Uterus (tissue), 4 donors: ENCODE measurements around the gene NKD2. TPM values are rescaled to one million over a fixed set of nuclear protein-coding genes. Genes with fewer than 3 reads are reported as not detected.

Experiments used
- DNase-seq, 2 donors: peaks; one replicate each; pipeline ENCODE4 v3.0.0-alpha.2; 2019 to 2020
- H3K27ac ChIP-seq, 2 donors: fragments of 200-600 bp; sonication (generic); 1 replicate in 1 of 2; 2 replicates in 1 of 2; pipeline ENCODE4 v1.5.1; 2016 to 2018
- H3K27me3 ChIP-seq, 2 donors: fragments of 200-600 bp; sonication (generic); one replicate each; pipeline ENCODE4 v1.5.1; 2018 to 2019; ENCODE audit warnings: control low read depth in 1 of 2
- H3K36me3 ChIP-seq, 2 donors: fragments of 200-600 bp; sonication (generic); one replicate each; pipeline ENCODE4 v1.5.1; 2019; ENCODE audit warnings: control low read depth in 1 of 2
- H3K4me1 ChIP-seq, 2 donors: fragments of 200-600 bp; sonication (generic); one replicate each; pipeline ENCODE4 v1.5.1; 2018 to 2019; ENCODE audit warnings: control low read depth in 1 of 2
- H3K4me3 ChIP-seq, 2 donors: fragments of 200-600 bp; sonication (generic); 1 replicate in 1 of 2; 2 replicates in 1 of 2; pipeline ENCODE4 v1.5.1; 2018 to 2019; ENCODE audit warnings: mild to moderate bottlenecking in 1 of 2
- H3K9me3 ChIP-seq, 2 donors: fragments of 200-600 bp; sonication (generic); one replicate each; pipeline ENCODE4 v1.5.1; 2019; ENCODE audit warnings: control low read depth in 1 of 2
- CTCF ChIP-seq, 4 experiments: fragments of 200-600 bp in 2 of 4; fragments of 450-650 bp in 2 of 4; sonication (generic) in 2 of 4; IDR thresholded peaks; one replicate each; pipeline ENCODE4 v1.5.1; 2016 to 2019; ENCODE audit warnings: antibody characterized with exemption in 4 of 4, mild to moderate bottlenecking in 2 of 4, moderate library complexity in 1 of 4
- POLR2A ChIP-seq, 2 donors: fragments of 450-650 bp; IDR thresholded peaks; one replicate each; pipeline ENCODE4 v1.6.1; 2016; ENCODE audit warnings: antibody characterized with exemption in 2 of 2, mild to moderate bottlenecking in 1 of 2, moderate library complexity in 1 of 2
- intact Hi-C: fragments of 100-400 bp; cut with DNase I; formaldehyde crosslinking; loops from one replicate; pipeline ENCODE4 v1.15.1; 2023; ENCODE audit warnings: low total_unique reads
- total RNA-seq, 4 donors: library from RNA; depleted of rRNA in 3 of 4; stranded (reverse); fragments of >200 nt in 3 of 4; gene quantifications; one replicate each; pipeline versions ENCODE4 v1.1.0 to v1.2.4, GENCODE V29; 2014 to 2023
- donor health status: DM: yes; HTN: yes; CAD: no.

The NKD2 gene
- total RNA-seq, 4 donors from 2014 or later: 2.5 to 11.1 TPM; not detected in 2

- no peak for DNase-seq
- Histone ChIP-seq H3K9me3 (no peaks in the 10 kb centered on the region), H3K4me3 (no peak overlapping the region), H3K36me3 (no peaks in the 10 kb centered on the region), H3K27me3 (no peaks in the 10 kb centered on the region), H3K27ac (no peak overlapping the region), H3K4me1 (peaks cover 0 to 4% of the 10 kb centered on the region in 2 donors)
- TF ChIP-seq POLR2A (IDR thresholded peaks at IDR 0.05) (no peak), CTCF (IDR thresholded peaks at IDR 0.05) (no peak)
- intact Hi-C loops: no loop called here
Measured at GRCh38 chr5:961711-962240, 46.8 kb upstream of the NKD2 start.

- intact Hi-C loops: no loop called here
Measured at GRCh38 chr5:962386-962785, 46.2 kb upstream of the NKD2 start.

GRCh38 chr5:962801-963200 lies 45.8 kb upstream of the NKD2 start:
- no peak for DNase-seq
- no peaks in the 10 kb centered on the region for H3K36me3 ChIP-seq
- H3K27ac ChIP-seq: no peak overlapping the region
- H3K9me3 ChIP-seq: no peaks in the 10 kb centered on the region
- intact Hi-C loops: no loop called here
- TF ChIP-seq POLR2A (IDR thresholded peaks at IDR 0.05) (no peak), CTCF (IDR thresholded peaks at IDR 0.05) (no peak)
- H3K4me1 ChIP-seq: peaks cover 0 to 4% of the 10 kb centered on the region in 2 donors
- peaks cover 0 to 6% of the 10 kb centered on the region in 2 donors for H3K27me3 ChIP-seq
- no peak overlapping the region for H3K4me3 ChIP-seq

More at GRCh38 chr5:962386-962785, 46.2 kb upstream of the NKD2 start:
- H3K36me3 ChIP-seq: no peaks in the 10 kb centered on the region
- DNase-seq: no peak
- H3K4me3 ChIP-seq: no peak overlapping the region
- TF ChIP-seq POLR2A (IDR thresholded peaks at IDR 0.05): no peak
- TF ChIP-seq CTCF (IDR thresholded peaks at IDR 0.05): no peak
- peaks cover 0 to 3% of the 10 kb centered on the region in 2 donors for H3K27me3 ChIP-seq
- no peak overlapping the region for H3K27ac ChIP-seq
- H3K9me3 ChIP-seq: no peaks in the 10 kb centered on the region
- H3K4me1 ChIP-seq: peaks cover 0 to 4% of the 10 kb centered on the region in 2 donors

DNA sequence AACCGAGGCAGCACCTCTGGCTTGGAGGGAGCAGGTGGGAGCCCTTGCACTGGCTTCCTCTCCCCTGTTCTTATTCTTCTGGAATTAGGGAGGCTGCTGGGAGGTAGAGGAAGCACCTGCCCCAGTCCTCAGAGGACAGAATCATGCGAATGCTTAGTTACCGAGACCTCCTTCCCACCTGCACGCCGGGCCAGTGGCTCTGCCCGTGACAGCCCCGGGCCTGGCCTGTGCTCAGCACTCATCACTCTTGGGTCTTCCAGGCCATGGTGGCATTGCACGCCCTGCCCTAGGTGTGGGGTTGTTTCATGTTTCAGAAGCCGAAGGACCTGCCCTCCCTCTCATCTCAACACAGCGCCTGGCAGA lies 45.3 kb upstream of the NKD2 start:
- peaks cover 0 to 6% of the 10 kb centered on the region in 2 donors for H3K27me3 ChIP-seq
- peaks cover 0 to 4% of the 10 kb centered on the region in 2 donors for H3K4me1 ChIP-seq
- no peaks in the 10 kb centered on the region for H3K9me3 ChIP-seq
- H3K27ac ChIP-seq: peak overlapping the region in 1 of 2 donors; percentile 43
- no peaks in the 10 kb centered on the region for H3K36me3 ChIP-seq
- H3K4me3 ChIP-seq: no peak overlapping the region
- intact Hi-C loops: no loop called here
- DNase-seq: no peak
- no peak for TF ChIP-seq CTCF (IDR thresholded peaks at IDR 0.05)
- TF ChIP-seq POLR2A (IDR thresholded peaks at IDR 0.05): no peak

DNA sequence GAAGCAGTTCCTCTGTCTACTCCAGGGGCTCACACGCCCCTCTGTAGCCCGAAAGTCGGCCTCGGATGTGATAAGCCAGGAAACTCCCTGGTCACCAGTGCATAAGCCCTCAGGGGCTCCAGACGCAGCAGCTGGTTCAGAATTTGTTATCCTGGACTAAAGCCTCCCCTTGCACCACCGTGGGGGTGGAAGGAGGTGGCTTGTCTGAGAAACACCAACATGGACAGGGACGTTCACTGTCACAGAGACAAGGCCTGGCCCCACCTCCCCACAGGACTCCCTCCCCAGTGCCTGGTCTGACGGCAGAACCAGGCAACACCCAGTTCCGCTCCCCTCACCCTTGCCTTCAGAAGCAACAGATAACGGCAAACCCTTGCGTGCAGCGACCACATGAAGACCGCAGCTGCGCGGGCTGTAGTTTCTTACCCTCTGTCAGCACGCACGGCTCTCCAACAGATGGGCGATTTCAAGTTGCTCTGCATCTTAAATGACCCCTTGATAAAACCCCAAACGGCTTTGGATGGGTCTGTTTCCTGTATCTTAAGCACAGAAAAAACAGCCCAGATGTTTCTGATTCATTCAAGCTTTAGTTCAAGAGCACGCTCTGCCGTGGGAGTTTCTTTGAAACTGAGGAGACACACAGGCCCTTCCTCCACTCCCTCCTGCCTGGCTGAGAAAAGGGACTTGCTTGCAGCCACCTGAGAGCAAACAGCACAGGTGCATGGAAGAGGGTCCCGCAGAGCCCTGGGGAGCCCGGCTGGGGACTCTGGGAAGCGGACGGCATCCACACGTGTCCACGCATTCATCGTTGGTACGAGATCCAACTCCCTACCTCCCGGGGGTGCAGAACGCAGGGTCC lies 44.7 kb upstream of the NKD2 start:
- TF ChIP-seq POLR2A (IDR thresholded peaks at IDR 0.05) (no peak), CTCF (IDR thresholded peaks at IDR 0.05) (no peak)
- DNase-seq: no peak
- no peak overlapping the region for H3K4me3 ChIP-seq

More for the DNA sequence above, 44.7 kb upstream of the NKD2 start:
- H3K27ac ChIP-seq: peak overlapping the region in 1 of 2 donors; percentile 43
- H3K27me3 ChIP-seq: peaks cover 0 to 6% of the 10 kb centered on the region in 2 donors
- no peaks in the 10 kb centered on the region for H3K4me1 ChIP-seq
- intact Hi-C loops: no loop called here
- no peaks in the 10 kb centered on the region for H3K36me3 ChIP-seq
- no peaks in the 10 kb centered on the region for H3K9me3 ChIP-seq
